Activated CD8-positive, alpha-beta memory T cell treated with anti-CD3 and anti-CD28 coated beads for 36 hours (primary cell): ENCODE measurements around the gene MYO15B. TPM values are rescaled to one million over a fixed set of nuclear protein-coding genes. Genes with fewer than 3 reads are reported as not detected.

Experiments
- CTCF ChIA-PET: fragments of 350-600 bp; sonication (Branson Sonifier 250); formaldehyde crosslinking; loops from one replicate; lab custom pipeline; 2021; ENCODE audit warnings: antibody characterized with exemption; lab: Charles Lee
- POLR2A ChIA-PET: fragments of 350-600 bp; sonication (Branson Sonifier 250); formaldehyde crosslinking; loops from one replicate; lab custom pipeline; 2021; ENCODE audit warnings: antibody characterized with exemption; lab: Charles Lee
- total RNA-seq, 2 experiments: library from RNA; stranded (reverse); gene quantifications; one replicate each; pipeline ENCODE4 v1.2.3, GENCODE V29; 2021

Gene MYO15B
- total RNA-seq, 2 experiments from 2014 or later, result 15.0 to 17.2 TPM

DNA sequence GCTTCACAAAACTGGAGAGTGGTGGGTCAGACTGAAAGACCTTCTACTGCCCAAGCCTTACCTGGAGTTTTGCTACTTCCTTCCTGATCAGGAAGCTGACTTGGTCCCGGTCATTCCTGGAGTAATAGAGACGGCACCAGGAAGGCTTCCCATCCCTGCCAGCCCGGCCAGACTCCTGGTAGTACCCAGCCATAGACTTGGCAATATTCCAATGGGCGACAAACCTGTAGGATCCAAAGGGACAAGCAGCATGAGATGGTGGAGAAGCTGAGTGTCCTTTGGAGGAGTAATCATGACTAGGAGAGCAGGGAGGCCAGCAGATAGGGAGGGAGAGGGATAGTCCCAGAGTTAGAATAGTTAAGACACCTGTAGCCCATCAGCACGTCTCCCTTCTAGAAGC is 70.6 kb downstream of the MYO15B start:
- POLR2A ChIA-PET, result interaction anchor here (0.7 kb wide), 1 partner anchor 431 kb away, joined by 10 read pairs; no protein-coding TSS in a partner anchor

DNA sequence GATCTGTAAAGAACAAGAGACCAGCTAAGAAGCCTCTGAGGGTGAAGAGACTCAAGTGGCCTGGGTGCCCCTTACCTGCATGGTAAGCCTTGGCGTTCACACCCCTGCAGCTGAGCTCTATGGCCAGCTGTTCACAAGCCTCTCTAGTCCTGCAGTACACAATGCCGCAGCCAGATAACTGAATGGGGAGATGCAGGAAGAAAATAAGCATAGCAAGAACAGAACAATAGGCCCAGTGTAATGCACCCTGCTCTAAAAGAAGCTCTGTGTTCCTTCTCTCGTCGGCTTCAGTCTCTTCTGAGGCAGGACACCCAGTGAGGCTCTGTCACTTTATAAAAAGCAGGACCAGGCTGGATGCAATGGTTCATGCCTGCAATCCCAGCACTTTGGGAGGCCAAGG is 73.9 kb downstream of the MYO15B start:
- POLR2A ChIA-PET, result no interaction called here

More for the DNA sequence above, 70.6 kb downstream of the MYO15B start:
- CTCF ChIA-PET, result interaction anchor here (0.7 to 8.3 kb wide), 4 partner anchors 16 to 164 kb away, joined by 3 to 49 read pairs (median 6); partner anchors contain the start of genes GALK1 and SMIM5

DNA sequence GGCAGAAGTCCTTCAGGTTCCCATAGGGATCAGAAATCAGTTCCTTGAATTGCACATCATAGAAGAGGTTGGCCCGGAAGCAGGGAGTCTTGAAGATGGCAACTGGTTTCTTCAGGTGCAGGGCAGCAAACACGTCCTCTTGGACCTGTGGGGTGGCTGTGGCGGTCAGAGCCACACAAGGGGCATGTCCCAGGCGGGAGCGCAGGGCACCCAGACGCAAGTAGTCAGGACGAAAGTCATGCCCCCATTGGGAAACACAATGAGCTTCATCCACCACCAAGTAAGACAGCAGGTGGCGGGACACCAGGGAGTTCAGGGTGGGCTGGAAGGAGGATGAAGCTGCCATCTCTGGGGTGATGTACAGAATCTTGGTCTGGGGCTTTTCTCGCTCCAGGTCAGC is 74.9 kb downstream of the MYO15B start:
- ChIA-PET POLR2A (no interaction called here), CTCF (no interaction called here)

More for the DNA sequence above, 73.9 kb downstream of the MYO15B start:
- CTCF ChIA-PET, result no interaction called here

DNA sequence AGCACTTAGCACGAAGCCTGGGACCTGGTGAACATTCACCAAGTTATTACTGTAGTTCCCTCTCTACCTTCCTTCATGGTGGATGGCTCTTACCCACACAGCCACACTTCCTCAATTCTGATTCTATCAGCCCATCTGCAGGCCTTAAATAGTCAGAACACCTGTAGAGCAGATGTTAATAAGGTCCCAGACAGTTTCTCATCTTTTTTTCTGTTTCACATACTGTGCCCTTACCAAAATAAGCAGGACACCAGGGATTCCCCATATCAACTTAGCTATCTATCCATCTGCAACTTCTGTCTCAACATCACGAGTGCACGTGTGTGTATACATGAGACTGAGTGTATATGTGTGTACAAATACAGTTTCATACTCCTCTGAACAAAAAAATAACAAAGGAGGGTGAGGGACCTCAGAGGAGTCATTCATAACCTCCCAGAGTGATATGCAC is 76.5 kb downstream of the MYO15B start:
- ChIA-PET CTCF (interaction anchor here (0.9 kb wide), 1 partner anchor 18 kb away, joined by 3 read pairs; a partner anchor contains a TSS), POLR2A (interaction anchor here (0.6 kb wide), 1 partner anchor 986 kb away, joined by 3 read pairs; no protein-coding TSS in a partner anchor)

DNA sequence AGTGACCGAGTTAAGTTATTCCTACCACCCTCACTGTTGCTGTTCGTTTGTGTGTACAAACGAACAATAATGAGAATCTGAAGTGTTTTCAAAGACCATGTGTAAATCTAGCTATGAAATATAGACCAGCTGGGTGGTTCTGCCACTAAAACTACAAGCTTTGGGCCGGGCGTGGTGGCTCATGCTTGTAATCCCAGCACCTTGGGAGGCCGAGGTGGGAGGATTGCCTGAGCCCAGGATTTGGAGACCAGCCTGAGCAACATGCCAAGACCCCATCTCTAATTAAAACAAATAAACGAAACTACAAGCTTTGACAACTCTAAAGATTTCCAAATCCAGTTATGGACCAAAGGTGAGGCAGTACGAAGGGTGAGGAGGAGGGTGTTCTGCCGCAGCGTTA is 78.4 kb downstream of the MYO15B start:
- POLR2A ChIA-PET, result no interaction called here
- CTCF ChIA-PET, result interaction anchor here (1.3 to 3.4 kb wide), 5 partner anchors 9 to 88 kb away, joined by 3 to 17 read pairs (median 5); a partner anchor contains a TSS

DNA sequence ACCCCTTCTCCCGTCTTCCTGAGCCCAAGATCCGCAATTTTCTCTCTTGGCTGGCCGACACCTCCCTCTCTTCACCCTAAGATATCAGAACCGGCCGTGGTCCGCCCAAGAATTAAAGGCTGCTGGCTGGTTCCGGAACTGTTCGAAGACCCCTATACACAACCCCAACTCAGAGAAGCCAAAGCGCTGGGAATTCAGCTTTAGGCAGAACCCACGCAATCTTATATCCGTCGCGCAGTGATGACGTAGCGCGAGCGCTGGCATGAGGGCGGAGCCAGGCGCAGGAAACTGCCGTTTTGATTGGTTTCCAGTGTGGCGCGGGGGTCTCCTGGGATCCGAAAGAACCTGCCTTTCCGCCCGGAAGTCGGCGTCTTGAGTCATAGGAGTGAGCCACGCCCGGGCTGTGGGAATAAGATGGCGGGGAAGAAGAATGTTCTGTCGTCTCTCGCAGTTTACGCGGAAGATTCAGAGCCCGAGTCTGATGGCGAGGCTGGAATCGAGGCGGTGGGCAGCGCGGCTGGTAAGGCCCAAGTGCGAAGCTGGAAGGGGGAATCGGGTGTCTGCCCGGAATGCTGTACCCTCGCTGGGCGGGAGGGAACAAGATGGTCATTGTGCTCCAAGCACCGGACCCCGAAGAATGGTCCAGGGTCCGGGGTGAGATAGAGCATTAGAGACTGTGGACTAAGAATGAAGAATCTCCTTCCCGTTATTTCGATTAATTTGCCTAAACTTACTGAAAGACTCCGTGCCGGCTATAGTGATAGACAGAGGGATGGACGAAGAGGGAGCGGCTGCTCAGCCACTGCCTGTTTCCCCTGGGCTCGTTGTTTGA is 79.6 kb downstream of the MYO15B start, which contains the start of the genes RECQL5 and SAP30BP:
RECQL5 (minus strand) TSS at position 196 of the 832 bp plus-strand sequence. CDS start 597 bp downstream, outside the sequence.
SAP30BP (plus strand) TSS at position 380 of the 832 bp plus-strand sequence; CDS start at position 415, 35 bp downstream.
- ChIA-PET POLR2A (interaction anchor here (0.5 to 0.6 kb wide), 2 partner anchors 11 to 176 kb away, joined by 3 read pairs; no protein-coding TSS in a partner anchor), CTCF (interaction anchor here (1.6 to 3.4 kb wide), 5 partner anchors 21 to 87 kb away, joined by 4 to 17 read pairs (median 5); partner anchors contain the start of gene SMIM5)

DNA sequence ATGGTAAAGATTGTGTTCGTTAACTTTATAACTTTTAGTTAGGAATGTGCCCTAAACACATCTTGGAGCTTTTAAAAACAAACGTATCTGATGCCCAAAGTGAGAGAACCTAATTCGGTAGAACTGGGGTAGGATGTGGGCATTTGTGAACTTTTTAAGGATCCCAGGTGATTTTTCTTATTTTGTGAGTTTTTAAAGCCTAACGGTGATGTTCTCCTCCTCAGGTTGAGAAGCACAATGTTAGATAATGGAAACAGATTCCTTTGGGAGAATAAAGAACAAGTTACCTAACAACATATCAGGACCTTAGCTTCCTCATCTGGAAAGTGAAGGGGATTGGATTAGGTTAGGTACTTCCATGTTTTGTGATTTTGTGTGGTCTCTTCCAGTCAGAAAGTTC is 80.2 kb downstream of the MYO15B start:
- POLR2A ChIA-PET, result interaction anchor here (0.6 kb wide), 1 partner anchor 143 kb away, joined by 4 read pairs; no protein-coding TSS in a partner anchor
- CTCF ChIA-PET, result interaction anchor here (1.6 to 3.4 kb wide), 5 partner anchors 21 to 86 kb away, joined by 4 to 17 read pairs (median 8); partner anchors contain the start of gene SMIM5

DNA sequence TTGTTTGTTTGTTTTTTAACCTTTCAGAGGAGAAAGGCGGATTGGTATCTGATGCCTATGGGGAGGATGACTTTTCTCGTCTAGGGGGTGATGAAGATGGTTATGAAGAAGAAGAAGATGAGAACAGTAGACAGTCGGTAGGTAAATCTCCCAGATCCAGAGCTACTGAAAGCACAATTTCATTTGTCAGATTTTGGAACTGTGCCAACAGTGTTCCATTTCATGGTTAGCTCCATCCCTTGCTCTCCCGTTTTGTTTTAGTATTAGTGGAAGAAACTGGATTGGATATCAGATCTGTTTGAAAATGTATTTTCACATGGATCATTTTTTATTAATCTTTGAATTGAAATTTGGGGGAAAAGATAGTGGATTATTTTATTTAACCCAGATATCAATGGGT is 80.9 kb downstream of the MYO15B start:
- ChIA-PET CTCF (interaction anchor here (1.6 to 3.4 kb wide), 4 partner anchors 35 to 85 kb away, joined by 5 to 17 read pairs (median 8); partner anchors contain the start of gene SMIM5), POLR2A (no interaction called here)

DNA sequence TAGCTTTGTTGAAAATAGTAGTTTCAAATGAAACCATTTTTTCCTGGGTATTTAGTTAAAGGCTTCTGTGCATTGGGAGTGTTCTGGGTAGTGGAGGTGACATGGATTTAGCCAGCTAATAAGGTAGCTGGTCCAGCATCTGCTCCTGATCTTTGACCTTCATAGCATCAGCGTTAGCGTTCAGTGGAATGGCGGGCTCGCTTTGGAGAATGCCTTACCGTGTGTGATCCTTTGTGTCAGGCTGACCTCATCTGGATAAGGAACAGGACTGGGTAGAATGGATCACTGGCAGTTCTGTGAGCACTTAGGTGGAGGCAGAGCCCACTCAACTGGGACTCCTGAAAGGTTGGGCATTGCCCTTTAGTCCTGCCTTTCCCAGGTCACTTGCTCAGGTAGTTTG is 83.3 kb downstream of the MYO15B start:
- ChIA-PET POLR2A (no interaction called here), CTCF (interaction anchor here (2.1 to 2.6 kb wide), 2 partner anchors 77 to 79 kb away, joined by 11 to 13 read pairs; no protein-coding TSS in a partner anchor)

DNA sequence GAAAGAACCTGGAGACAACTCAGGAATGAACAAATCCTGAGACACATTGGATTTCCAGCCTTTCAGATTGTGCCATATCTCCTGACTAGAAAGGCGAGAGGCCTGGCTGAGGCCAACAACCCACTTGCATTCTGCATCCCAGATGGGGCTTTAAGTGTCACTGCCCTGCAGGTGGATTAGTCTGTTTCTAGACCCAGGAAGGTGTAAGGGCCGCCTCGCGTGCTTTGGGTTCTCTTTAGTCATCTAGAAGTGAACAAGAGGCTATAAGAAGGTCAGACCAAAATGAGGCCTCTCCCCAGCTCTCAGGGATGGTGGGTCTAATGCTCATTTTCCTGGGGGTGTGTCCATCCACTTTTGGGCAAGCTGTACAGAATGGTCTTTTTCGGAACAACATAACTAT is 84.4 kb downstream of the MYO15B start:
- POLR2A ChIA-PET, result no interaction called here
- CTCF ChIA-PET, result interaction anchor here (1.5 to 2.6 kb wide), 3 partner anchors 76 to 81 kb away, joined by 5 to 13 read pairs (median 11); no protein-coding TSS in a partner anchor

DNA sequence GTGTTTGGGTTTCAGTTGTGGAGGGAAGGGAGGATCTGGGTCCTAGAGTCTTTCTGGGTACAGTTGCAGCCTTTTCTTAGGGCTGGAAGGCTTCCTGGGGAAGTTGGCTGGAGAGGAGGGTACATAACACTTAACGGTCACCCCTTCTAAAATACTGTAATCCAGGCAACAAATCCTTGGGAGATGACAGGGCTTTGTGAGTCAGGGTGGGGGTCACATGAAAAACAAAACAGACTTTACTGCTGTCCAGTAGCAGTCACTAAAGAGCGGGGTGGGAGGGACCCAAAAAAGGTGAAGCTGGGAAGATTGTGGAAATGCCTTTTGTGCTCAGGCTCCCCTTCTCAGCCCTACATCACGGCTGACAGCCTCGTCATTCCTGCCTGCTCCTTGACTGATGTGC is 85.9 kb downstream of the MYO15B start:
- POLR2A ChIA-PET, result no interaction called here
- CTCF ChIA-PET, result interaction anchor here (0.6 to 3.5 kb wide), 5 partner anchors 15 to 85 kb away, joined by 3 to 19 read pairs (median 5); no protein-coding TSS in a partner anchor

Other genes starting within 250 kb of the MYO15B start
- gene GRB2, start 182.1 kb upstream of the MYO15B start, total RNA-seq, result 100 to 1,000 TPM; 181 to 182 TPM
- gene TMEM94, start 131.2 kb upstream of the MYO15B start, total RNA-seq, result 10 to 100 TPM; 61.5 TPM
- gene CASKIN2, start 72.3 kb upstream of the MYO15B start, total RNA-seq, result 1 to 10 TPM; 7.4 TPM
- gene TSEN54, start 71.3 kb upstream of the MYO15B start, total RNA-seq, result 10 to 100 TPM; 55.3 to 55.5 TPM
- gene LLGL2, start 62.1 kb upstream of the MYO15B start, total RNA-seq, result 10 to 100 TPM; 10.6 to 13.1 TPM
- under 1 TPM in 1 of 2 experiments, not detected in 1; 0.25 TPM for gene SMIM5, start 45.6 kb downstream of the MYO15B start, total RNA-seq
- gene RECQL5, start 79.4 kb downstream of the MYO15B start, total RNA-seq, result 10 to 100 TPM; 27.6 to 29.5 TPM
- gene SAP30BP, start 79.5 kb downstream of the MYO15B start, total RNA-seq, result 100 to 1,000 TPM in 1 of 2 experiments, 10 to 100 TPM in 1; 98.1 to 103 TPM
- gene ITGB4, start 133.7 kb downstream of the MYO15B start, total RNA-seq, result 1 to 10 TPM; 1.5 to 1.9 TPM
- gene GALK1, start 177.4 kb downstream of the MYO15B start, total RNA-seq, result 10 to 100 TPM; 42.2 to 44.3 TPM
- 10 to 100 TPM; 25.3 to 29.1 TPM for gene UNK, start 197.0 kb downstream of the MYO15B start, total RNA-seq